Right lobe of liver (tissue), 4 donors: ENCODE data around the gene RTP3.

Source experiments
- CTCF ChIP-seq, 4 donors: fragments of 200-600 bp in 3 of 4; fragments of 450-650 bp in 1 of 4; IDR thresholded peaks; one replicate each; pipeline versions ENCODE4 v1.5.1 to v1.8.0; 2016 to 2022; ENCODE audit warnings: antibody characterized with exemption in 4 of 4, mild to moderate bottlenecking in 2 of 4
- POLR2A ChIP-seq: fragments of 450-650 bp; IDR thresholded peaks from one replicate; pipeline ENCODE4 v1.6.1; 2017; ENCODE audit warnings: antibody characterized with exemption, mild to moderate bottlenecking
- donor health status: DM: no; HTN: no; CAD: no.
- donor health status: DM: no; HTN: no; CAD: no.
- donor health status: DM: no; HTN: yes; CAD: no.

GRCh38 chr3:46542801-46543201 is 45.0 kb downstream of the RTP3 start:
- TF ChIP-seq POLR2A: no peak
- no peak for TF ChIP-seq CTCF (IDR thresholded peaks at IDR 0.05)
